H54 (cell line): Measurements from ENCODE around the gene SRPK1.
"Not testable (repeated sequence)": the region's sequence is repeated elsewhere in the genome, so short reads cannot be mapped to it uniquely, and the experiment has no call there.

Source experiments
- DNase-seq: peaks from one replicate; pipeline ENCODE4 v3.0.0; 2011; ENCODE audit warnings: low spot score, mixed read lengths; ENCODE audit not compliant: insufficient read length
- FAIRE-seq: peaks from 3 replicates; lab custom pipeline; 2011; peaks lifted over from hg19 to GRCh38; lab: Jason Lieb, UNC
- POLR2A ChIP-seq: IDR thresholded peaks from 2 replicates; pipeline ENCODE4 v1.6.1; 2011; ENCODE audit warnings: low read depth, mild to moderate bottlenecking, low read length

The SRPK1 gene

DNA sequence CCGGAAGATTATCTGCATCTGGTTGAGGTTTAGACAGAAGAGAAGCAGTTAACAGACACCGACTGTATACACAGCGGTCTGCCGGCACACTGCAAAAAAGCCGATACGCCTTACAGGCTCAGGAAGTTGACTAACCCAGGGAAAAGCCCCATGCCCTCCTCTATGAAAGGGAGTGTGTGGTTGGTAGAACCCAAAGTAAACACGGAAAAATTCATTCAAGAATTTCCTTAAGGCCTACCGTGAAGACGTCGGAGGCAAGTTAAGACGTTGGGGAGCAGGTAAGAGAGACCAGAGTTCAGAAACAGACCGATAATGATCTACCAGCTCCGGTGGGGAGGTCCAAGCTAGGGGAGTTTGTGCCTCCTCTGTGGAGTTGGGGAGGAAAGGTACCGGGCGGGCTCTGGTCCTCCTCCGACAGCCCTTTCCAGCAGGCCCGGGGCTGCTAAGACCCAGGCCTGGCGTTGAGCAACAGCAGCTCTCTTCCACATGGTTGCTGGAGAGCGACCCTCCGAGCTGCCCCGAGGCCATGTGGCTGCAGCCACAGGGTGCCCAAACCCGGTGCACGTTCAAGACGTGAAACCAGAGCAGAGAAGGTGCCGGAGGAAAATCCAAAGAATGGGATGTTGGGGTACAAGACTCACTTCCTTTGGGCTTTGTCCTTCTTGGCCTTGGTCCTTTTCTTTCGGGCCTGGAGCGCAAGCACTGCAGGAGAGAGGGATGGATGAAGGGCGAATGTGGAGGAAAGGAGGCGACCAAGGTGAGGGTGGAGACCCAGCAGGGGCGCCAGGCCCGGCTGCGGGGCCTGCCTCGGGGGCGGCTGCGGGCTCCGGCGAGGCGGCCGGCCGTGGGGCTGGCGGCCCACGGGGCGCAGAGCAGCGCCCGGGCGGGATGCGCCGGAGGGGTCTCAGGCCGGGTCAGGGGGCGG, 809 bp downstream of the SRPK1 start:
- peak; percentile 45 for DNase-seq
- FAIRE-seq = no peak
- no peak for TF ChIP-seq POLR2A

DNA sequence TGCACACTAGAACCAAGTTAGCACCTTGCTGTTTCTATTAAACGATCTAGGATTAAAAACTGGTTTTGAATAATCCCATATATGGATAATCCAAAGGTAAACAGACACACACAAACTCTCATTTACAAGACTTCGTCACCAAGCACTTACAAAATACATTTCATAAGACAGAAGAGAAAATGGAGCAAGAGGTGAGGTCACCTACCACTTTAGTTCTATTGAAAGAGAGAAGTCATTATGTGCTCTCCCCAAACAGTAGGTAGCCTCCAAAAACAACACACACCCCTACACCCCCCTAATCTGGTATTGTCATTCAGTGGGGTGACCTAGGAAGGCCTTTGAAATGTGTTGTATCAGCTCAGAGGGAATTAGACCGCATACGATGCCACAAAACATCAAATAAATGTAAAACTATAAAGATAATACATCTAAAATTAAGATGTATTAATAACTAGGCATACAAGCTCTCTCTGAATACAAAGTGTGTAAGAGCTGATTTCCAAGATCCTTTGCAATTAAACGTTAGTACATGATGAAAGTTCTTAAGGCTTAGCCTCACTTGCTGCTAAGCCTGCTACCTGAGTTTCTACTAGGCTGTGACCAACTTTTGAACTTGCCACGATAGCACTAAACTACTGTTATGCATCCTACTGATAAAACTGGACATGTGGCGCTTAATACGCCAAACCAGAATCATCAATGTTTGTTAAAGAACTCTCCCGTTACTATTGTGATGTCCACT, 1.6 kb downstream of the SRPK1 start:
- FAIRE-seq (peak; percentile 90), DNase-seq (peak; percentile 12)
- TF ChIP-seq POLR2A = no peak

DNA sequence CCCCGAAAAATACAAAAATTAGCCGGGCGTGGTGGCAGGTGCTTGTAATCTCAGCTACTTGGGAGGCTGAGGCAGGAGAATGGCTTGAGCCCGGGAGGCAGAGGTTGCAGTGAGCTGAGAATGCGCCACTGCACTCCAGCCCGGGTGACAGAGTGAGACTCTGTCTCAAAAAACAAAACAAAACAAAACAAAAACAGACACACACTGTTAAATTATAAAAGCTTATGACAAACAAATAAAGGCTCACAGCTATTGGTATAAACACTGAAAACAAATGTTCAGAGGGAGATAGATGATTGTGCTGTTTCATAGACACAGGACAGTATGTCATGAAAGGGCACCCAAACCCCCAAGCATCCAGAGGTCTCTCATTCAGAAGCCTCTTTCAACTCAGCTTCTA, 4.0 kb downstream of the SRPK1 start:
- not testable (repeated sequence) for DNase-seq, FAIRE-seq

- no peak for FAIRE-seq
- no peak for DNase-seq
- TF ChIP-seq POLR2A = no peak
These were observed 4.8 kb downstream of the SRPK1 start for GRCh38 chr6:35916056-35916455.

DNA sequence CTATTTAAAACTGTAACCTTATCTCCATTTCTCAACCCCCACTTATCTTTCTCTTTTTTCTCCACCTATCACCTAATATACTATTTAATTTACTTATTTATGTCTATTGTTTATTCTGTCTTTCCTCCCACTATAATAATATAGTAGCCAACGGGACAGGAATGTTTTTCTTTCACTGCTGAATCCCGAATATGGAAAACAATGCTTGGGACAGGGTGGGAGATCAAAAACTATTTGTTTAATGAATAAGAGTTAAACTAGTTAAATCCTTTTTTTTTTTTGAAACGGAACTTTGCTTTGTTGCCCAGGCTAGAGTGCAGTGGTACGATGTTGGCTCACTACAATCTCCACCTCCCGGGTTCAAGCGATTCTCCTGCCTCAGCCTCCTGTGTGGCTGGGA, 6.4 kb downstream of the SRPK1 start:
- TF ChIP-seq POLR2A = no peak
- no peak for DNase-seq
- FAIRE-seq = no peak

DNA sequence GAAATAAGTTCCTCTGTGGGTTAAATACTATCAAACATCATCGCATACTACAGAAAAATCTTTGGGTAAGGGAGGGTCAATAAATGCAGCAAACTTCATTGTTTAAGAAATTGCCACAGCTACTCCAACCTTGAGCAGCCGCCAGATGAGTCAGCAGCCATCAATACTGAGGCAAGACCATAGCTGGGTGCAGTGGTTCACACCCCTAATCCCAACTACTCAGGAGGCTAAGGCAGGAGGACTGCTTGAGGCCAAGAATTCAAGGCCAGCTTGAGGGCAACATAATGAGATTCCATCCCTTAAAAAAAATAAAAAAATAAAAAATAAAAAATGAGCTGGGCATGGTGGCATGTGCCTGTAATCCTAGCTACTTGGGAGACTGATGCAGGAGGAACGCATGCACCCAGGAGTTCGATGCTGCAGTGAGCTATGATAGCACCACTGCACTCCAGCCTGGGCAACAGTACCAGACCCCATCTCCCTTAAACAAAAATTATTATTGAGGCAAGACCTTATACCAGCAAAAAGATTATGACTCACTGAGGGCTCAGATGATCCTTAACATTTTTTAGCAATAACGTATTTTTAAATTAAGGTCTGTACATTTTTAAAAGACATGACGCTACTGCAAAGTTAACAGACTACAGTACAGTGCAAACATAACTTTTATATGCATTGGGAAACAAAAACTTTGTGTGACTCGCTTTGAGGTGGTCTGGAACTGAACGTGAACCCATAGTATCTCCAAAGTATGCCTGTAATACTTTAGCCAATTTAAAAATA, 8.8 kb downstream of the SRPK1 start:
- no peak for TF ChIP-seq POLR2A
- FAIRE-seq = no peak
- DNase-seq = no peak

DNA sequence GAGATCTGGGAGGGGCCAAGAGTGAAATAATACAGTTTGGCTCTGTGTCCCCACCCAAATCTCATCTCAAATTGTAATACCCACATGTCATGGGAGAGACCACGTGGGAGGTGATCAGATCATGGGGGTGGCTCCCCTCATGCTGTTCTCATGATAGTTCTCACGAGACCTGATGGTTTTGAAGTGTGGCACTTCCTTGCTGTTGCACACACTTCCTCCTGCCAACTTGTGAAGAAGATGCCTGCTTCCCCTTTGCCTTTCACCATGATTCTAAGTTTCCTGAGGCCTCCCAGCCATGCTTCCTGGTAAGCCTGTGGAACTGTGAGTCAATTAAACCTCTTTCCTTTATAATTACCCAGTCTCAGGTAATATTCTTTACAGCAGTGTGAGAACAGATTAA, 11.3 kb downstream of the SRPK1 start:
- FAIRE-seq, DNase-seq: not testable (repeated sequence)

GRCh38 chr6:35908753-35909401, 12.0 kb downstream of the SRPK1 start:
- FAIRE-seq, DNase-seq: not testable (repeated sequence)

- TF ChIP-seq POLR2A = no peak
- no peak for DNase-seq
- FAIRE-seq = no peak
These were observed 13.1 kb downstream of the SRPK1 start for GRCh38 chr6:35907750-35908149.

DNA sequence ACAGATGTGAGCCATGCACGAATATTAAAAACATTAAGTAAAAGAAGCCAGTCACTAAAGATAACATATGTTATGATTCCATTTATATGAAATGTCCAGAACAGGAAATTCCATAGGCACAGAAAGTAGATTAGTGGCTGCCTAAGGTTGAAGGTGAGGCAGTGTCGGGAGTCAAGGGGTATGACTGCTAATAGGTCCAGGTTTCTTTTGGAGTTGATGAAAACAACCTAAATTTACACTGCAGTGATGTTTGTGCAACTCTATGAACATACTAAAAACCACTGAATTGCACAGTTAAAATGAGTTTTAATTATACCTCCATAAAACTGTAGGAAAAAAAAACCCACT, 14.4 kb downstream of the SRPK1 start:
- no peak for TF ChIP-seq POLR2A
- DNase-seq (no peak), FAIRE-seq (peak; percentile 72)

- FAIRE-seq = no peak
- no peak for DNase-seq
- no peak for TF ChIP-seq POLR2A
These were observed 14.9 kb downstream of the SRPK1 start for GRCh38 chr6:35905841-35906498.

GRCh38 chr6:35905141-35905785, 15.6 kb downstream of the SRPK1 start:
- TF ChIP-seq POLR2A = no peak

GRCh38 chr6:35903679-35904078, 17.2 kb downstream of the SRPK1 start:
- FAIRE-seq = no peak
- no peak for DNase-seq
- TF ChIP-seq POLR2A = no peak

More at GRCh38 chr6:35905141-35905785, 15.6 kb downstream of the SRPK1 start:
- DNase-seq = no peak
- FAIRE-seq = peak; percentile 66
